GM12873 (cell line): ENCODE data around the gene ACTA2.

Source experiments
- CTCF ChIP-seq: IDR thresholded peaks from 2 replicates; pipeline ENCODE4 v1.5.1; 2012; ENCODE audit warnings: low read depth, mild to moderate bottlenecking, moderate library complexity, low read length, control low read depth; ENCODE audit not compliant: insufficient read depth; ENCODE audit errors: missing control alignments

Gene ACTA2

GRCh38 chr10:88980800-88981199, 28.2 kb upstream of the ACTA2 start:
- TF ChIP-seq CTCF, result no peak

- TF ChIP-seq CTCF, result no peak
Observed at GRCh38 chr10:88980247-88980646, 27.7 kb upstream of the ACTA2 start.

GRCh38 chr10:88979603-88980002, 27.0 kb upstream of the ACTA2 start:
- no peak for TF ChIP-seq CTCF

GRCh38 chr10:88979153-88979562, 26.6 kb upstream of the ACTA2 start:
- no peak for TF ChIP-seq CTCF

- no peak for TF ChIP-seq CTCF
Observed at GRCh38 chr10:88978463-88978862, 25.9 kb upstream of the ACTA2 start.

GRCh38 chr10:88975377-88975720, 22.8 kb upstream of the ACTA2 start:
- TF ChIP-seq CTCF, result no peak

GRCh38 chr10:88974446-88975376, 22.1 kb upstream of the ACTA2 start:
- TF ChIP-seq CTCF, result no peak
